ENCODE measurements around the gene CBY2.

Gene CBY2

GRCh38 chr13:45723798-45724197, 21.7 kb downstream of the CBY2 start:
- H3K9me3 ChIP-seq (ENCODE audit: control insufficient read depth, low read length) = no peaks in the 10 kb centered on the region
- no peaks in the 10 kb centered on the region for H3K27me3 ChIP-seq (ENCODE audit: control insufficient read depth, insufficient read depth, low read length)
- H3K36me3 ChIP-seq (ENCODE audit: control insufficient read depth, insufficient read depth, low read length) = no peaks in the 10 kb centered on the region
- H3K4me1 ChIP-seq (ENCODE audit: control insufficient read depth, insufficient read depth, low read length) = no peaks in the 10 kb centered on the region
- H3K9ac ChIP-seq (ENCODE audit: low read length) = no peak overlapping the region
- H3K4me3 ChIP-seq (ENCODE audit: low read length) = no peak overlapping the region

- no peaks in the 10 kb centered on the region for H3K27me3 ChIP-seq (ENCODE audit: control insufficient read depth, insufficient read depth, low read length)
- H3K9ac ChIP-seq (ENCODE audit: low read length) = no peak overlapping the region
- H3K4me1 ChIP-seq (ENCODE audit: control insufficient read depth, insufficient read depth, low read length) = no peaks in the 10 kb centered on the region
- H3K36me3 ChIP-seq (ENCODE audit: control insufficient read depth, insufficient read depth, low read length) = no peaks in the 10 kb centered on the region
- H3K4me3 ChIP-seq (ENCODE audit: low read length) = no peak overlapping the region
- H3K9me3 ChIP-seq (ENCODE audit: control insufficient read depth, low read length) = no peaks in the 10 kb centered on the region
These were observed 26.6 kb downstream of the CBY2 start for GRCh38 chr13:45728759-45729158.

- H3K27me3 ChIP-seq (ENCODE audit: control insufficient read depth, insufficient read depth, low read length) = no peaks in the 10 kb centered on the region
- no peaks in the 10 kb centered on the region for H3K9me3 ChIP-seq (ENCODE audit: control insufficient read depth, low read length)
- H3K4me3 ChIP-seq (ENCODE audit: low read length) = no peak overlapping the region
- H3K36me3 ChIP-seq (ENCODE audit: control insufficient read depth, insufficient read depth, low read length) = no peaks in the 10 kb centered on the region
- H3K9ac ChIP-seq (ENCODE audit: low read length) = no peak overlapping the region
- H3K4me1 ChIP-seq (ENCODE audit: control insufficient read depth, insufficient read depth, low read length) = no peaks in the 10 kb centered on the region
These were observed 29.3 kb downstream of the CBY2 start for GRCh38 chr13:45731455-45731854.

GRCh38 chr13:45732916-45733315, 30.8 kb downstream of the CBY2 start:
- Histone ChIP-seq H3K27me3 (ENCODE audit: control insufficient read depth, insufficient read depth, low read length) (no peaks in the 10 kb centered on the region), H3K4me3 (ENCODE audit: low read length) (no peak overlapping the region), H3K4me1 (ENCODE audit: control insufficient read depth, insufficient read depth, low read length) (no peaks in the 10 kb centered on the region), H3K9ac (ENCODE audit: low read length) (no peak overlapping the region), H3K36me3 (ENCODE audit: control insufficient read depth, insufficient read depth, low read length) (no peaks in the 10 kb centered on the region), H3K9me3 (ENCODE audit: control insufficient read depth, low read length) (no peaks in the 10 kb centered on the region)

GRCh38 chr13:45733361-45733760, 31.2 kb downstream of the CBY2 start:
- no peaks in the 10 kb centered on the region for H3K9me3 ChIP-seq (ENCODE audit: control insufficient read depth, low read length)
- no peak overlapping the region for H3K9ac ChIP-seq (ENCODE audit: low read length)
- no peak overlapping the region for H3K4me3 ChIP-seq (ENCODE audit: low read length)
- H3K36me3 ChIP-seq (ENCODE audit: control insufficient read depth, insufficient read depth, low read length) = no peaks in the 10 kb centered on the region
- no peaks in the 10 kb centered on the region for H3K4me1 ChIP-seq (ENCODE audit: control insufficient read depth, insufficient read depth, low read length)
- H3K27me3 ChIP-seq (ENCODE audit: control insufficient read depth, insufficient read depth, low read length) = no peaks in the 10 kb centered on the region

GRCh38 chr13:45737571-45738017, 35.5 kb downstream of the CBY2 start:
- Histone ChIP-seq H3K4me3 (ENCODE audit: low read length) (no peak overlapping the region), H3K4me1 (ENCODE audit: control insufficient read depth, insufficient read depth, low read length) (no peaks in the 10 kb centered on the region), H3K9me3 (ENCODE audit: control insufficient read depth, low read length) (no peaks in the 10 kb centered on the region), H3K9ac (ENCODE audit: low read length) (no peak overlapping the region), H3K36me3 (ENCODE audit: control insufficient read depth, insufficient read depth, low read length) (no peaks in the 10 kb centered on the region), H3K27me3 (ENCODE audit: control insufficient read depth, insufficient read depth, low read length) (no peaks in the 10 kb centered on the region)

- no peak overlapping the region for H3K9ac ChIP-seq (ENCODE audit: low read length)
These were observed 40.9 kb downstream of the CBY2 start for GRCh38 chr13:45742985-45743384.

GRCh38 chr13:45744979-45745378, 42.9 kb downstream of the CBY2 start:
- Histone ChIP-seq H3K4me1 (ENCODE audit: control insufficient read depth, insufficient read depth, low read length) (no peaks in the 10 kb centered on the region), H3K9ac (ENCODE audit: low read length) (no peak overlapping the region), H3K9me3 (ENCODE audit: control insufficient read depth, low read length) (no peaks in the 10 kb centered on the region), H3K4me3 (ENCODE audit: low read length) (no peak overlapping the region), H3K36me3 (ENCODE audit: control insufficient read depth, insufficient read depth, low read length) (no peaks in the 10 kb centered on the region), H3K27me3 (ENCODE audit: control insufficient read depth, insufficient read depth, low read length) (no peaks in the 10 kb centered on the region)

More at GRCh38 chr13:45742985-45743384, 40.9 kb downstream of the CBY2 start:
- H3K4me1 ChIP-seq (ENCODE audit: control insufficient read depth, insufficient read depth, low read length) = no peaks in the 10 kb centered on the region
- no peaks in the 10 kb centered on the region for H3K9me3 ChIP-seq (ENCODE audit: control insufficient read depth, low read length)
- H3K27me3 ChIP-seq (ENCODE audit: control insufficient read depth, insufficient read depth, low read length) = no peaks in the 10 kb centered on the region
- H3K4me3 ChIP-seq (ENCODE audit: low read length) = no peak overlapping the region
- no peaks in the 10 kb centered on the region for H3K36me3 ChIP-seq (ENCODE audit: control insufficient read depth, insufficient read depth, low read length)

GRCh38 chr13:45747071-45747470, 45.0 kb downstream of the CBY2 start:
- Histone ChIP-seq H3K9ac (ENCODE audit: low read length) (no peak overlapping the region), H3K9me3 (ENCODE audit: control insufficient read depth, low read length) (no peaks in the 10 kb centered on the region), H3K27me3 (ENCODE audit: control insufficient read depth, insufficient read depth, low read length) (no peaks in the 10 kb centered on the region), H3K36me3 (ENCODE audit: control insufficient read depth, insufficient read depth, low read length) (no peaks in the 10 kb centered on the region), H3K4me3 (ENCODE audit: low read length) (no peak overlapping the region), H3K4me1 (ENCODE audit: control insufficient read depth, insufficient read depth, low read length) (no peaks in the 10 kb centered on the region)

GRCh38 chr13:45748941-45749759, 47.0 kb downstream of the CBY2 start:
- Histone ChIP-seq H3K9ac (ENCODE audit: low read length) (no peak overlapping the region), H3K4me1 (ENCODE audit: control insufficient read depth, insufficient read depth, low read length) (no peaks in the 10 kb centered on the region), H3K36me3 (ENCODE audit: control insufficient read depth, insufficient read depth, low read length) (no peaks in the 10 kb centered on the region), H3K27me3 (ENCODE audit: control insufficient read depth, insufficient read depth, low read length) (no peaks in the 10 kb centered on the region), H3K4me3 (ENCODE audit: low read length) (no peak overlapping the region), H3K9me3 (ENCODE audit: control insufficient read depth, low read length) (no peaks in the 10 kb centered on the region)

GRCh38 chr13:45750566-45750965, 48.4 kb downstream of the CBY2 start:
- Histone ChIP-seq H3K27me3 (ENCODE audit: control insufficient read depth, insufficient read depth, low read length) (no peaks in the 10 kb centered on the region), H3K36me3 (ENCODE audit: control insufficient read depth, insufficient read depth, low read length) (no peaks in the 10 kb centered on the region), H3K9me3 (ENCODE audit: control insufficient read depth, low read length) (no peaks in the 10 kb centered on the region), H3K4me3 (ENCODE audit: low read length) (no peak overlapping the region), H3K4me1 (ENCODE audit: control insufficient read depth, insufficient read depth, low read length) (no peaks in the 10 kb centered on the region), H3K9ac (ENCODE audit: low read length) (no peak overlapping the region)

- Histone ChIP-seq H3K4me1 (ENCODE audit: control insufficient read depth, insufficient read depth, low read length) (no peaks in the 10 kb centered on the region), H3K9ac (ENCODE audit: low read length) (no peak overlapping the region), H3K27me3 (ENCODE audit: control insufficient read depth, insufficient read depth, low read length) (no peaks in the 10 kb centered on the region), H3K4me3 (ENCODE audit: low read length) (no peak overlapping the region), H3K9me3 (ENCODE audit: control insufficient read depth, low read length) (no peaks in the 10 kb centered on the region), H3K36me3 (ENCODE audit: control insufficient read depth, insufficient read depth, low read length) (no peaks in the 10 kb centered on the region)
These were observed 49.8 kb downstream of the CBY2 start for GRCh38 chr13:45751885-45752284.
